GM18861 (cell line): ENCODE data around the gene MOB3A.
"Not testable (repeated sequence)": the region's sequence is repeated elsewhere in the genome, so short reads cannot be mapped to it uniquely, and the experiment has no call there.

Source experiments
- ATAC-seq: cut with Tn5 transposase; IDR thresholded peaks from one replicate; pipeline ENCODE4 v1.9.1; 2021; ENCODE audit not compliant: unreplicated experiment

MOB3A gene

GRCh38 chr19:2034729-2035589, 61.2 kb downstream of the MOB3A start:
- no peak for ATAC-seq

GRCh38 chr19:2034253-2034652, 61.9 kb downstream of the MOB3A start:
- ATAC-seq = not testable (repeated sequence)

- ATAC-seq = no peak
These were observed 62.3 kb downstream of the MOB3A start for GRCh38 chr19:2033825-2034159.

GRCh38 chr19:2033115-2033824, 62.9 kb downstream of the MOB3A start:
- ATAC-seq = no peak

GRCh38 chr19:2032296-2032941, 63.7 kb downstream of the MOB3A start:
- ATAC-seq = no peak

GRCh38 chr19:2027361-2027760, 68.8 kb downstream of the MOB3A start:
- ATAC-seq = no peak

- ATAC-seq = no peak
These were observed 69.4 kb downstream of the MOB3A start for GRCh38 chr19:2026770-2027169.

- ATAC-seq = no peak
These were observed 73.8 kb downstream of the MOB3A start for GRCh38 chr19:2022289-2022688.

- no peak for ATAC-seq
These were observed 74.5 kb downstream of the MOB3A start for GRCh38 chr19:2021453-2022140.
